ENCODE results near the gene SCGN.

The SCGN gene

GRCh38 chr6:25745836-25746235 is 93.8 kb downstream of the SCGN start:
- TF ChIP-seq TSHZ2 (CRISPR knock-in tag; IDR thresholded peaks at IDR 0.05) (no peak), CSRNP3 (CRISPR knock-in tag; IDR thresholded peaks at IDR 0.05) (no peak), ZFP3 (CRISPR knock-in tag; IDR thresholded peaks at IDR 0.05) (no peak), CREB5 (CRISPR knock-in tag; IDR thresholded peaks at IDR 0.05; ENCODE audit: low read depth) (no peak), TOX (CRISPR knock-in tag; IDR thresholded peaks at IDR 0.05; ENCODE audit: borderline replicate concordance) (no peak), TCF4 (CRISPR knock-in tag; IDR thresholded peaks at IDR 0.05; ENCODE audit: borderline replicate concordance) (no peak), PPARA (CRISPR knock-in tag; IDR thresholded peaks at IDR 0.05; ENCODE audit: borderline replicate concordance) (no peak), SNAI2 (CRISPR knock-in tag; IDR thresholded peaks at IDR 0.05) (no peak), ZNF8 (CRISPR knock-in tag; IDR thresholded peaks at IDR 0.05) (no peak), ESRRG (CRISPR knock-in tag; IDR thresholded peaks at IDR 0.05) (no peak), POU6F1 (CRISPR knock-in tag; IDR thresholded peaks at IDR 0.05; ENCODE audit: borderline replicate concordance, low read depth) (no peak), ARNTL (CRISPR knock-in tag; IDR thresholded peaks at IDR 0.05; ENCODE audit: borderline replicate concordance, low read depth) (no peak), ZNF70 (CRISPR knock-in tag; IDR thresholded peaks at IDR 0.05) (no peak), GLIS3 (CRISPR knock-in tag; IDR thresholded peaks at IDR 0.05) (no peak), RARB (CRISPR knock-in tag; IDR thresholded peaks at IDR 0.05) (no peak), OSR1 (CRISPR knock-in tag; IDR thresholded peaks at IDR 0.05) (no peak)
- no peak for ATAC-seq

- ATAC-seq, result no peak
- TF ChIP-seq CSRNP3 (CRISPR knock-in tag; IDR thresholded peaks at IDR 0.05), result no peak
- TF ChIP-seq ZNF70 (CRISPR knock-in tag; IDR thresholded peaks at IDR 0.05), result no peak
- TF ChIP-seq ZNF8 (CRISPR knock-in tag; IDR thresholded peaks at IDR 0.05), result no peak
- no peak for TF ChIP-seq ZFP30 (CRISPR knock-in tag; IDR thresholded peaks at IDR 0.05)
- TF ChIP-seq TCF4 (CRISPR knock-in tag; IDR thresholded peaks at IDR 0.05; ENCODE audit: borderline replicate concordance), result no peak
- no peak for TF ChIP-seq ISL1 (CRISPR knock-in tag; IDR thresholded peaks at IDR 0.05)
- no peak for TF ChIP-seq PATZ1 (CRISPR knock-in tag; IDR thresholded peaks at IDR 0.05; ENCODE audit: borderline replicate concordance)
- no peak for TF ChIP-seq GLIS3 (CRISPR knock-in tag; IDR thresholded peaks at IDR 0.05)
- TF ChIP-seq RARB (CRISPR knock-in tag; IDR thresholded peaks at IDR 0.05), result no peak
These were observed 95.0 kb downstream of the SCGN start for GRCh38 chr6:25746968-25747367.

GRCh38 chr6:25747477-25747876 is 95.5 kb downstream of the SCGN start:
- TF ChIP-seq RARB (CRISPR knock-in tag; IDR thresholded peaks at IDR 0.05) (no peak), TSHZ2 (CRISPR knock-in tag; IDR thresholded peaks at IDR 0.05) (no peak), TOX (CRISPR knock-in tag; IDR thresholded peaks at IDR 0.05; ENCODE audit: borderline replicate concordance) (no peak), ZC3H10 (CRISPR knock-in tag; IDR thresholded peaks at IDR 0.05) (no peak), TCF4 (CRISPR knock-in tag; IDR thresholded peaks at IDR 0.05; ENCODE audit: borderline replicate concordance) (no peak), ZFP3 (CRISPR knock-in tag; IDR thresholded peaks at IDR 0.05) (no peak), ZFP30 (CRISPR knock-in tag; IDR thresholded peaks at IDR 0.05) (no peak), CREB5 (CRISPR knock-in tag; IDR thresholded peaks at IDR 0.05; ENCODE audit: low read depth) (no peak), PPARA (CRISPR knock-in tag; IDR thresholded peaks at IDR 0.05; ENCODE audit: borderline replicate concordance) (no peak), ISL1 (CRISPR knock-in tag; IDR thresholded peaks at IDR 0.05) (no peak), ZNF565 (CRISPR knock-in tag; conservative IDR thresholded peaks at IDR 0.05; ENCODE audit: low read depth) (no peak), GLIS3 (CRISPR knock-in tag; IDR thresholded peaks at IDR 0.05) (no peak)

More at GRCh38 chr6:25747477-25747876, 95.5 kb downstream of the SCGN start:
- ATAC-seq, result no peak

Data from SK-N-SH treated with all-trans-retinoic acid at 6 μM for 48 hours (cell line).